Measurements from ENCODE around the gene TMEM132E.

Gene TMEM132E

GRCh38 chr17:34623856-34624766, 44.7 kb downstream of the TMEM132E start:
- no peak overlapping the region for H3K4me3 ChIP-seq (ENCODE audit: low read depth, low read length)
- DNase-seq (ENCODE audit: low read depth): no peak

- no peak for DNase-seq (ENCODE audit: low read depth)
- H3K4me3 ChIP-seq (ENCODE audit: low read depth, low read length): no peak overlapping the region
Measured at GRCh38 chr17:34624767-34625383, 45.5 kb downstream of the TMEM132E start.

GRCh38 chr17:34626121-34626681, 46.8 kb downstream of the TMEM132E start:
- H3K4me3 ChIP-seq (ENCODE audit: low read depth, low read length): no peak overlapping the region
- no peak for DNase-seq (ENCODE audit: low read depth)

GRCh38 chr17:34628879-34629278, 49.5 kb downstream of the TMEM132E start:
- DNase-seq (ENCODE audit: low read depth): no peak
- no peak overlapping the region for H3K4me3 ChIP-seq (ENCODE audit: low read depth, low read length)

- DNase-seq (ENCODE audit: low read depth): no peak
Measured at GRCh38 chr17:34633351-34633750, 54.0 kb downstream of the TMEM132E start.

GRCh38 chr17:34633760-34634159, 54.4 kb downstream of the TMEM132E start:
- no peak for DNase-seq (ENCODE audit: low read depth)
- H3K4me3 ChIP-seq (ENCODE audit: low read depth, low read length): no peak overlapping the region

More at GRCh38 chr17:34633351-34633750, 54.0 kb downstream of the TMEM132E start:
- H3K4me3 ChIP-seq (ENCODE audit: low read depth, low read length): no peak overlapping the region

GRCh38 chr17:34634551-34635160, 55.3 kb downstream of the TMEM132E start:
- no peak for DNase-seq (ENCODE audit: low read depth)
- no peak overlapping the region for H3K4me3 ChIP-seq (ENCODE audit: low read depth, low read length)

- no peak overlapping the region for H3K4me3 ChIP-seq (ENCODE audit: low read depth, low read length)
- DNase-seq (ENCODE audit: low read depth): no peak
Measured at GRCh38 chr17:34635876-34636275, 56.5 kb downstream of the TMEM132E start.

GRCh38 chr17:34637041-34637547, 57.7 kb downstream of the TMEM132E start:
- H3K4me3 ChIP-seq (ENCODE audit: low read depth, low read length): no peak overlapping the region
- DNase-seq (ENCODE audit: low read depth): no peak

- H3K4me3 ChIP-seq (ENCODE audit: low read depth, low read length): peak overlapping the region; percentile 34
- peak; percentile 18 for DNase-seq (ENCODE audit: low read depth)
Measured at GRCh38 chr17:34637548-34638525, 58.5 kb downstream of the TMEM132E start.

- H3K4me3 ChIP-seq (ENCODE audit: low read depth, low read length): no peak overlapping the region
- DNase-seq (ENCODE audit: low read depth): no peak
Measured at GRCh38 chr17:34638526-34639260, 59.3 kb downstream of the TMEM132E start.

GRCh38 chr17:34639706-34640425, 60.5 kb downstream of the TMEM132E start:
- no peak for DNase-seq (ENCODE audit: low read depth)
- no peak overlapping the region for H3K4me3 ChIP-seq (ENCODE audit: low read depth, low read length)

- no peak for DNase-seq (ENCODE audit: low read depth)
- no peak overlapping the region for H3K4me3 ChIP-seq (ENCODE audit: low read depth, low read length)
Measured at GRCh38 chr17:34641368-34641767, 62.0 kb downstream of the TMEM132E start.

GRCh38 chr17:34644941-34645550, 65.7 kb downstream of the TMEM132E start:
- no peak for DNase-seq (ENCODE audit: low read depth)
- H3K4me3 ChIP-seq (ENCODE audit: low read depth, low read length): no peak overlapping the region

- no peak overlapping the region for H3K4me3 ChIP-seq (ENCODE audit: low read depth, low read length)
- no peak for DNase-seq (ENCODE audit: low read depth)
Measured at GRCh38 chr17:34645594-34645993, 66.2 kb downstream of the TMEM132E start.

GRCh38 chr17:34647511-34647910, 68.1 kb downstream of the TMEM132E start:
- H3K4me3 ChIP-seq (ENCODE audit: low read depth, low read length): no peak overlapping the region
- DNase-seq (ENCODE audit: low read depth): no peak

All from skeletal muscle cell (primary cell).